GM18511 (cell line): ENCODE measurements around the gene PTCRA.
"Not testable (repeated sequence)": the region's sequence is repeated elsewhere in the genome, so short reads cannot be mapped to it uniquely, and the experiment has no call there.

ENCODE experiments used
- ATAC-seq: cut with Tn5 transposase; IDR thresholded peaks from one replicate; pipeline ENCODE4 v1.9.1; 2021; ENCODE audit warnings: mild to moderate bottlenecking, moderate library complexity; ENCODE audit not compliant: unreplicated experiment

PTCRA gene

GRCh38 chr6:42915732-42916131, at the start of gene PTCRA:
PTCRA (plus strand) TSS chr6:42916053; CDS start chr6:42916070, 17 bp downstream.
- no peak for ATAC-seq

- no peak for ATAC-seq
Observed at GRCh38 chr6:42870145-42870936, 45.5 kb upstream of the PTCRA start.

- no peak for ATAC-seq
Observed at GRCh38 chr6:42871711-42872110, 44.1 kb upstream of the PTCRA start.

- no peak for ATAC-seq
Observed at GRCh38 chr6:42873313-42873712, 42.5 kb upstream of the PTCRA start.

- no peak for ATAC-seq
Observed at GRCh38 chr6:42877695-42878094, 38.2 kb upstream of the PTCRA start.

GRCh38 chr6:42879372-42880239, 36.2 kb upstream of the PTCRA start, which contains the start of gene RPL7L1:
RPL7L1 (plus strand) TSS chr6:42879616; CDS start chr6:42879911, 295 bp downstream.
- peak; percentile 96 for ATAC-seq

GRCh38 chr6:42880240-42880817, 35.5 kb upstream of the PTCRA start:
- not testable (repeated sequence) for ATAC-seq

GRCh38 chr6:42880871-42881270, 35.0 kb upstream of the PTCRA start:
- ATAC-seq, result not testable (repeated sequence)

- no peak for ATAC-seq
Observed at GRCh38 chr6:42885702-42886101, 30.2 kb upstream of the PTCRA start.

- ATAC-seq, result not testable (repeated sequence)
Observed at GRCh38 chr6:42888201-42888600, 27.7 kb upstream of the PTCRA start.

- no peak for ATAC-seq
Observed at GRCh38 chr6:42889815-42890214, 26.0 kb upstream of the PTCRA start.

GRCh38 chr6:42890311-42891198, 25.3 kb upstream of the PTCRA start:
- peak; percentile 93 for ATAC-seq

GRCh38 chr6:42891199-42891722, 24.6 kb upstream of the PTCRA start:
- no peak for ATAC-seq

GRCh38 chr6:42894041-42894828, 21.6 kb upstream of the PTCRA start:
- not testable (repeated sequence) for ATAC-seq

GRCh38 chr6:42896178-42896719, 19.6 kb upstream of the PTCRA start:
- no peak for ATAC-seq

- ATAC-seq, result no peak
Observed at GRCh38 chr6:42898891-42899361, 16.9 kb upstream of the PTCRA start.

- no peak for ATAC-seq
Observed at GRCh38 chr6:42899871-42900270, 16.0 kb upstream of the PTCRA start.

- ATAC-seq, result peak; percentile 57
Observed at GRCh38 chr6:42901538-42901957, 14.3 kb upstream of the PTCRA start.
